HFFc6 (cell line): ENCODE data around the gene CHRM1. TPM values are rescaled to one million over a fixed set of nuclear protein-coding genes. Genes with fewer than 3 reads are reported as not detected.
"Not testable (repeated sequence)": the region's sequence is repeated elsewhere in the genome, so short reads cannot be mapped to it uniquely, and the experiment has no call there.

Experiments
- DNase-seq: peaks from one replicate; pipeline ENCODE4 v3.0.0-alpha.2; 2018
- H3K27ac Mint-ChIP-seq: 2 replicates; pipeline ENCODE4 v1.8.0; 2020; ENCODE audit warnings: mild to moderate bottlenecking, mixed read lengths
- H3K27me3 Mint-ChIP-seq: 2 replicates; pipeline ENCODE4 v1.8.0; 2021; ENCODE audit warnings: mild to moderate bottlenecking, moderate library complexity, mixed read lengths; ENCODE audit not compliant: insufficient read depth
- H3K36me3 Mint-ChIP-seq: 2 replicates; pipeline ENCODE4 v1.8.0; 2021; ENCODE audit warnings: low read depth, mixed read lengths
- H3K4me1 Mint-ChIP-seq: 2 replicates; pipeline ENCODE4 v1.8.0; 2020; ENCODE audit warnings: low read depth, mixed read lengths
- H3K4me3 Mint-ChIP-seq: 2 replicates; pipeline ENCODE4 v1.8.0; 2020; ENCODE audit warnings: mild to moderate bottlenecking, moderate library complexity, mixed read lengths
- H3K9me3 Mint-ChIP-seq: 2 replicates; pipeline ENCODE4 v1.8.0; 2020; ENCODE audit warnings: mild to moderate bottlenecking, mixed read lengths
- total RNA-seq, 6 experiments: library from RNA; stranded (reverse); fragmentation: NEBNext Ultra II Directional; extraction: Animal tissue kit (Norgen Biotek cat#: 25700); gene quantifications; 2 replicates in 1 of 6; 3 replicates in 5 of 6; pipeline ENCODE4 v1.2.3, GENCODE V29; 2021
- TF ChIP-seq, protein P1 (sequence below): fragments of 200-600 bp; sonication (generic); IDR thresholded peaks from 2 replicates; pipeline ENCODE4 v1.5.0; 2021; ENCODE audit warnings: antibody characterized with exemption, mild to moderate bottlenecking

CHRM1 gene
- total RNA-seq, 6 experiments from 2014 or later: not detected

DNA sequence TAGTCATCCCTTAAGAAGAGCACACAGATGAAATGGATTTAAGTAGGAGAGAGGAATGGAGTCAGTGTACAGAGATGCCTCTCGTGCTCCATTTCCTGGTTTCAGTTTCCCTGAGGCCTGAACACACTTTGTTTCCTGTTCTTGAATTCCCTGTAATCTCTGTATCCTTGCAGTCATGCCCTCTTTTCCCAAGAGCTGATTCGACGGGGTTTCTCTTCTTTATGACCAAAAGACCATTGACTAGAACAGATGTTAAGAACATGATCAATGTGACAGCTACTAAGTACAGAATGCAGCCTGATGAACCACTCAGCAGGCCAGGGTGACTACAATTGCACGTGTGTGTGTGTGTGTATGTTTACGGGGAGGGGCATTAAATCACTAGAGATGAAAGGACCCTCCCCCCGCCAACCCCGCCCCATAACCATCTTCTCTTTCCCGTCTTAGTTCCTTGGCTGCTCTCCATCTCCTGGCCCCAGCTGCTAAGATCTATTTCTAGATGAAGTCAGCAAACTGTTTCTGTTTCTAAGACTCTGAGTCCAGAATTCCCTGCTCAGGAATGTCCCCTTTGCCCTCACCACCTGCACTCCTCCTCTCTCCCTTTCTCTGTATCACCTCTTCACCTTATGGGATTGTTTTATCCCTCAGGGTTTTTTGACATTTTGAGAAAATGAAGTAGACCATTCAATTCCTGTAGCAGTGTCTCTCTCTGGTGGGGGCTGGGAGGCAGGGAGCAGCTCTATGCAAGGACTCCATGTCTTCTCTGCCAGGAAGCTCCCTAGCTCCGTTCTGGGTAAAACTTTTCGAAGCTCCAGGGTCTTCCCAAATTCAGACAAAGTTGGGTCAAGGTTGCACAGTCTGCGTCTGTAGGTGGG is 37.6 kb upstream of the CHRM1 start:
- no peaks in the 10 kb centered on the region for H3K36me3 Mint-ChIP-seq

DNA sequence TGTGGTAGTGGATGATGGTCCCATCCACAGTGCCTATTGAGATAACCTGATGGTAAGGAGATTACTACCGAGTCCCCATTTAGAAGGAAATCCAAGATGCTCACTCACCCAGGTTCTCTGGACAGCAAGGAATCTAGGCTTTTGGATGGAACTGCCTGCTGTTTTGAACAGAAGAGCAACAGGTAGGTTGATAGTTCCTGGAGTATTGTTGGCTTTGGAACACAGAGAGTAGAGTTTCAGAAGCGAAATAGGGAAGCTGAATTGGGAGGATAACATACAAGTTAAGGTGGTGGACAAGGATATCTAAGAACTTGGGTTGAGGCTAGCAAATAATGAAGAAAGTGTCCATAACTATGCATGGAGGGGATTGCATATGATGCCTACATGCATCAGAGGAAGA is 36.0 kb upstream of the CHRM1 start:
- H3K27ac Mint-ChIP-seq: no peak overlapping the region
- TF ChIP-seq, protein P1, sequence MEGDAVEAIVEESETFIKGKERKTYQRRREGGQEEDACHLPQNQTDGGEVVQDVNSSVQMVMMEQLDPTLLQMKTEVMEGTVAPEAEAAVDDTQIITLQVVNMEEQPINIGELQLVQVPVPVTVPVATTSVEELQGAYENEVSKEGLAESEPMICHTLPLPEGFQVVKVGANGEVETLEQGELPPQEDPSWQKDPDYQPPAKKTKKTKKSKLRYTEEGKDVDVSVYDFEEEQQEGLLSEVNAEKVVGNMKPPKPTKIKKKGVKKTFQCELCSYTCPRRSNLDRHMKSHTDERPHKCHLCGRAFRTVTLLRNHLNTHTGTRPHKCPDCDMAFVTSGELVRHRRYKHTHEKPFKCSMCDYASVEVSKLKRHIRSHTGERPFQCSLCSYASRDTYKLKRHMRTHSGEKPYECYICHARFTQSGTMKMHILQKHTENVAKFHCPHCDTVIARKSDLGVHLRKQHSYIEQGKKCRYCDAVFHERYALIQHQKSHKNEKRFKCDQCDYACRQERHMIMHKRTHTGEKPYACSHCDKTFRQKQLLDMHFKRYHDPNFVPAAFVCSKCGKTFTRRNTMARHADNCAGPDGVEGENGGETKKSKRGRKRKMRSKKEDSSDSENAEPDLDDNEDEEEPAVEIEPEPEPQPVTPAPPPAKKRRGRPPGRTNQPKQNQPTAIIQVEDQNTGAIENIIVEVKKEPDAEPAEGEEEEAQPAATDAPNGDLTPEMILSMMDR: no peak
- H3K36me3 Mint-ChIP-seq: no peaks in the 10 kb centered on the region
- no peak for DNase-seq
- peaks cover 22% of the 10 kb centered on the region for H3K4me1 Mint-ChIP-seq
- no peaks in the 10 kb centered on the region for H3K9me3 Mint-ChIP-seq
- H3K27me3 Mint-ChIP-seq: peaks cover 4% of the 10 kb centered on the region; the same call in 1 of the 2 replicates
- H3K4me3 Mint-ChIP-seq: no peak overlapping the region

More for the DNA sequence above, 37.6 kb upstream of the CHRM1 start:
- H3K27me3 Mint-ChIP-seq: peaks cover 18% of the 10 kb centered on the region
- H3K4me3 Mint-ChIP-seq: peak overlapping the region; percentile 33; the same call in 1 of the 2 replicates
- no peaks in the 10 kb centered on the region for H3K9me3 Mint-ChIP-seq
- no peak for DNase-seq
- H3K4me1 Mint-ChIP-seq: peaks cover 18% of the 10 kb centered on the region
- TF ChIP-seq, protein P1: no peak
- H3K27ac Mint-ChIP-seq: no peak overlapping the region

DNA sequence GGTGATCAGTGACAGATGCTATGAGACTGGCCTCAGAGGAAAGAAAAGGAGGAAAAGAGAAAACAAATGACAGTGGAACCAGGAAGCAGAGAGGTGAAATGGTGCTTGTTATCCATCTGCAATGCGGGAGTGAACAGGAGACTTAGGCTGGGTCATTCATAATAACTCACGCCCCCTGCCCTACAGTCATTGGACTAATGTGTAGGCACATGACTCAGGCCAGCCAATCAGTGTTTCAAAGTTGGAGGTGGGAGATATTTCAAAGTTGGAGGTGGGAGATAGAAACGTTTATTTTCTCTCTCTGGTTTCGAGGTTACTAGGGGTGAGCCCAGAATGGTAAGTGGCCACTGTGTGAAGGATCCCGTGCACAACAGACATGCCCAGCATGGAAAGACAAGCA is 33.3 kb upstream of the CHRM1 start:
- H3K36me3 Mint-ChIP-seq: no peaks in the 10 kb centered on the region
- DNase-seq: no peak
- TF ChIP-seq, protein P1: no peak
- no peak overlapping the region for H3K4me3 Mint-ChIP-seq
- H3K27ac Mint-ChIP-seq: no peak overlapping the region
- H3K27me3 Mint-ChIP-seq: peaks cover 7% of the 10 kb centered on the region
- no peaks in the 10 kb centered on the region for H3K9me3 Mint-ChIP-seq
- H3K4me1 Mint-ChIP-seq: peaks cover 22% of the 10 kb centered on the region

DNA sequence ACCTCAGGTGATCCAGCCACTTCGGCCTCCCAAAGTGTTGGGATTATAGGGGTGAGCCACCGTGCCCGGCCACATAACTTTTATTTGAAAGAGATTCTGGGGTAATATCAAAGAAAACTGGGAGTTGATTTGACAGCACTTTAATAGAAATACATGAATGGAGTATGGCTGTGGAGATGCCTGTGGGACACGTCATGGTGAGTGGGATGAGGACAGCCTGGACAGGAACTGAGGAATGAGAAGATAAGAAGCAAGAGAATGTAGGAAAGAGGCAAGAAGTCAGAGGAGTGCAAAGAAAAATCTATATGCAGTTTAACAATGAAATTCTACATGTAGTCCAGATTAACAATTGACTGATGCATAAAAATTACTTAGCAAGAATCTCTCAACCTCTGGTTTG is 32.6 kb upstream of the CHRM1 start:
- no peaks in the 10 kb centered on the region for H3K9me3 Mint-ChIP-seq
- peaks cover 12% of the 10 kb centered on the region for H3K27me3 Mint-ChIP-seq
- H3K4me3 Mint-ChIP-seq: no peak overlapping the region
- no peaks in the 10 kb centered on the region for H3K36me3 Mint-ChIP-seq
- no peak overlapping the region for H3K27ac Mint-ChIP-seq
- TF ChIP-seq, protein P1: no peak
- DNase-seq: peak; percentile 28
- H3K4me1 Mint-ChIP-seq: peaks cover 17% of the 10 kb centered on the region

DNA sequence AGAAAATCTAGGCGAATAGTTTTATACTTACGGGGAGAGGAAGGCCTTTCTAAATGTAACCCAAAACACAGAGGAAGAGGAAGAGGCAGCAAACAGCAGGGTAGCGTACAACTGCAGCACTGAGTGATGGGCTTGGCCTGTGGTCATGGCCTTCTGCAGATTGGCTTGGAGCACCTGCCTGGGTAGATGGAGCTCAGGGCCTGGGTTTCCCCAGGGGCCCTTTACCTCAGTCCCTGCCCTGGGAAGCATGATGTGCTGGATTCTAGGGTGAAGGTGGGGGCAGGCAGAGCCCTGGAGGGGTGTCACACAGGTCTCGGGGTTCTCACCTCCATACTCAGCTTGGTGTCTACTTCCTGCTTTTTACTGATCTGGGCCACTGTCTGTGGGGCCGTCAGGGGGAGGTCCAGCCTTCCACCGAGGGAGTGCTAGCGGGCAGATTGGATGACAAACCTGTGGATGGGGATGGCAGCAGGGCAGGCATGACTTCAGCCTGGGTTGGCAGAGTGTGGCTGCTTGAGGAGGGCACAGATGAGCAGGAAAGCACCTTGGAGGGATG is 27.7 kb upstream of the CHRM1 start:
- no peak overlapping the region for H3K4me3 Mint-ChIP-seq
- H3K27me3 Mint-ChIP-seq: peaks cover 8% of the 10 kb centered on the region
- TF ChIP-seq, protein P1: no peak
- H3K27ac Mint-ChIP-seq: no peak overlapping the region
- H3K4me1 Mint-ChIP-seq: peaks cover 4% of the 10 kb centered on the region
- H3K36me3 Mint-ChIP-seq: no peaks in the 10 kb centered on the region
- no peaks in the 10 kb centered on the region for H3K9me3 Mint-ChIP-seq
- no peak for DNase-seq

DNA sequence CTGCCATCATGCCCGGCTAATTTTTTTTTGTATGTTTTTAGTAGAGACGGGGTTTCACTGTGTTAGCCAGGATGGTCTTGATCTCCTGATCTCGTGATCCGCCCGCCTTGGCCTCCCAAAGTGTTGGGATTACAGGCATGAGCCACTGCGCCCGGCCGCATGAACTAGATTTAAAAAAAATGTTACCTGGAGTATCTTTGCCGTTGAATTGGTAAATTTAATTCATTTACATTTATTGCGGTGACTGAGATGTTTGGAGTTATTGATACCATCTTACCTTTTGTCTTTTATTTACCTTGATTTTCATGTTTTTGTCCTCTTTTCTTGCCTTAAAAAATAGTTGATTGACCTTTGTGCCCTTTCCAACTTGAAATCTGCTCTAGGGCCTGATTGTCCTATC is 24.4 kb upstream of the CHRM1 start:
- not testable (repeated sequence) for H3K4me1 Mint-ChIP-seq, H3K36me3 Mint-ChIP-seq, DNase-seq, H3K27ac Mint-ChIP-seq, H3K9me3 Mint-ChIP-seq, H3K4me3 Mint-ChIP-seq
- peaks cover 16% of the 10 kb centered on the region for H3K27me3 Mint-ChIP-seq

DNA sequence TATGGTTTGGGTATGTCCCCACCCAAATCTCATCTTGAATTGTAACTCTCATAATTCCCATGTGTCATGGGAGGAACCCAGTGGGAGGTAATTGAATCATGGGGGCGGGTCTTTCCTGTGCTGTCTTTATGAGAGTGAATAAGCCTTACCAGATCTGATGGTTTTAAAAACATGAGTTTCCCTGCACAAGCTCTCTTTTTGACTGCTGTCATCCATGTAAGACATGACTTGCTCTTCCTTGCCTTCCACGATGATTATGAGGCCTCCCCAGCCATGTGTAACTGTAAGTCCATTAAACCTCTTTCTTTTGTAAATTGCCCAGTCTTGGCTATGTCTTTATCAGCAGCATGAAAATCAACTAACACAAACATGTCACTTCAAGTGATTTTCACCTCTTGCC is 16.4 kb upstream of the CHRM1 start:
- not testable (repeated sequence) for H3K9me3 Mint-ChIP-seq, H3K4me1 Mint-ChIP-seq, DNase-seq, H3K36me3 Mint-ChIP-seq, H3K27ac Mint-ChIP-seq, H3K4me3 Mint-ChIP-seq
- H3K27me3 Mint-ChIP-seq: peaks cover 11% of the 10 kb centered on the region
